HG03460 (cell line): ENCODE results near the gene HOXB8.

Source experiments
- ATAC-seq: cut with Tn5 transposase; IDR thresholded peaks from one replicate; pipeline ENCODE4 v1.9.1; 2021; ENCODE audit not compliant: unreplicated experiment

The HOXB8 gene

DNA sequence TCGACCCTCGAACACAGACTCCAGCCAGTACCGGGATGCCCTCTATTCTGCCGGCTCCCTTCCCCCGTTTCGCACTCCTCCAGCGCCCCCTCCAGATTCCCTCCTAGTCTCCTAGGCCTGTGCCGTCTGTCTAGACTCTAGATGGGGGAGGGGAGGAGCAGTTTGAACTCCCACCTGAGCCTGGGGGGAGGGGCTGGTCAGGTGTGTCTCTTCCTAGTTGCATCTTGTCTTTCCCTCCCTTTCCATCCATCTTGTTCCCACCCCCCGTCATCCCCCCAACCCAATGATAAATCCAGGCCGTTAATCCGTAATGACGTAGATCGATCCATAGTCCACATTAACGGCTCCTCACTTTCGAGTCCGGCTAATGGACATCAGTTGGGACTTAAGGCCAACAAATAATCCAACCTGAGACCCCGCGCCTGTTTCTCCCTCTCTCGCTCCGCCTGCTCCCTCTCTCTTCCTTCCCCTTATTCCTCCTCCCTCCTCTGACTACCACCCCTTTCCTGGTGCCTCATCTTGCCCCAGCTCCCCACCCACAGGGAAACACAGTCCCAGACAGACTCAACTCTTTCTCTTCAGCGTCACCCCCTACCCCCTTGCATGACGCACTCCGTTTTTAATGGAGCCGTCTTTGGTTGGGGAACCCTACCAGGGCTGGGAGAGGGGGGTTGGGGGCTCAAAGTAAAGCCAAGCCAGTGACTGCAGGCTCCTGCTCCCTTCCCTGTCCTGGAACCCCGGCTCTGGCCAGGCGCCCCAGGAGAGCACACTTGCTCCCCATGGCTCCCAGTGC is 18.2 kb downstream of the HOXB8 start:
- no peak for ATAC-seq

GRCh38 chr17:48596000-48596734 is 18.9 kb downstream of the HOXB8 start:
- no peak for ATAC-seq

DNA sequence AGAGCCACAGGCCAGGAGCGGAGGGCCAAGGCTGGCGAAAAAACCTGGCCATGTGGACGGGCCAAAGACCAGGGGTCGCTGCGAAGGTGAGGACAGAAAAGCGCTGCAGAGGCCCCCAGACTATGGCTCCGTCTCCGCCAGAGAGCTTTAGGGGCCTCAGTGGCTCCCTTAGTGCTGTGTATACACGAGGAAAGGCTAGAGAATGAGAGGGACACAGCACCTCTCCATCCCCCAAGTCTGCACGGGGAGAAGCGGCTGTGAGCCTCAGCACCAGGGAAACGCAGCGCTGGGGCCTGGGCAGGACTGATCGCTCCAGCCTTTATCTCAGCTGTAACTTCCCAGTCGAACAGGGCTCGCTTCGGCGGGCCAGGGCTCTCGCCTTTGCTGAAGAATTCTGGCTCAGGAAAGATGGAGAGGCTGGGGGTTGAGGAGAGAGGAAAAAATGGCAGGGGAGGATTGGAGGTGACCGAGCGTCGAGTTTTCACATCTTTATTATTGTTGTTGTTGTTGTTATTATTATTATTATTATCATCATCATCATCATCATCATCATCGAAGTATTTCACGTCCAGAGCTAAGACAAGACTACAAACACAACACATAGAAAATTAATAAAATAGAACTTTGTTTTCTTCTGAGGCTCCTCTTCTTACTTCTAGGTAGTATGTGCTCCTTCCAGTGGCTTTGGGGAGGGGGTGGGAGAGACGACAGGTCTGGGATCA is 19.7 kb downstream of the HOXB8 start:
- no peak for ATAC-seq

DNA sequence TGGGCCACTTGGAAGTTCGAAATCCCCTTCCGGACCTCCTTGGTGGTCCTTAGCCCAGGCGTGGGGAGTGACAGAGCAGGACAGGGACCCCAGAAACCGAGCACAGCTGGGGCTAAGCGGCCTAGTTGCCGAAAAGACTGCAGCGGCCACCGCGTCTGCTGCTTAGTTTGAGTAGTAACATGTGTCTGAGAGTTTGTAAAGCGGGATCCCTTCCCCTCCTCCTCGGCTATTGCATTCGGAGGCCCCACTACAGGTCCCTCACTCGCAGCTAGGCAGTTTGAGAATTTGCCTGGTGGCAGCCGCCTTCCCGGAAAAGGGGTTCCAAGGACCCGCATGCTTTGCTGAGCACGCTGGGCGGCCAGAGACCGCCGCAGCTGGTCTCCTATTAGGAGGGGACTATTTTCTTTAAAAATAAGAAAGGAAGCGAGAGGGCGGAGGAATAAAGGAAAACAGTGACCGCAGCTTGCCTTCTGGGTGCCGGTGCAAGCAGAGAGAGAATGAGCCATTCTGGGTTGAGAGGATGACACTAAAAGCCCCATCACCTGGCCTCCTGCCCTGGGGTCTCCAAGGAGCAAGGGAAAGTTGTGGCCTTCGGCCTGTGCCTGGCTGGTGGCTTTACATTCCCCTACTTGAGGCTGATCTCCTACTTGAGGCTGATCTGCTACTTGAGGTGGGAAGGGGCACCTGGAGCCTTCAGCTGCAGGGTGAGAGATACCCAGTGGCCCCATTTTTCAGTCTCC is 20.4 kb downstream of the HOXB8 start:
- ATAC-seq = no peak

DNA sequence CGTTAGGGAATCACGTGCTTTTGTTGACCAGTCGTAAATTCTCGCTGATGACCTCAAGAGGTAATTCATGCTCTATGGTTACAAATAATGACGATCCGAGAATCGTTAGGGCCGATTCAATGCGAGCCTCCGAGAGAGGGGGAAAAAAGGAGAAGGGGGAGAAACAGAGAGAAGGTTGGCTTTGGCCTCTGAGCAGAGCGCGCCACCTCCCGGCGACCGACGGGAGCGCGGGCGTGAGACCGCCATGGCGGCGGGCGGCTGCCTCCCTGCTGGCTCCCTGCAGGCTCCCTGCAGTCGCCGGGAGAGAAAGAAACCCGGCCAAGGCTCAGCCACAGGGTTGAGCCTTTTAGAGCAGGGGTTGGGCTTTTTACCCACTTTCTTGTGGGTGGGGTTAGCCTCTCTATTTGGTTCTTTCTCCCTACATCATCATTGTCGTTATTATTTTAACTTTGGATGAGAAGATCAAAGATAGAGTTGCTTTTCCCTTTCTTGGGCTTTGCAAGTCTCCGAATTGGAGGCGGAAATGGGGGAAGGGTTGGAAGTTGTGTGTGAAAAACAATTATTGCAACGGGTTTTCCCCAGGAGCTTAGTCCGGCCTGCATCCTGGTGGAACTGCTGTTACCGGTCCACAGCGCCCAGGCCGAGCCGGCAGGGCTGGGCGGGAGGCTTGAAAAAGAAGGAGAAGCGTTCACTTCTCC is 21.1 kb downstream of the HOXB8 start:
- ATAC-seq = no peak

DNA sequence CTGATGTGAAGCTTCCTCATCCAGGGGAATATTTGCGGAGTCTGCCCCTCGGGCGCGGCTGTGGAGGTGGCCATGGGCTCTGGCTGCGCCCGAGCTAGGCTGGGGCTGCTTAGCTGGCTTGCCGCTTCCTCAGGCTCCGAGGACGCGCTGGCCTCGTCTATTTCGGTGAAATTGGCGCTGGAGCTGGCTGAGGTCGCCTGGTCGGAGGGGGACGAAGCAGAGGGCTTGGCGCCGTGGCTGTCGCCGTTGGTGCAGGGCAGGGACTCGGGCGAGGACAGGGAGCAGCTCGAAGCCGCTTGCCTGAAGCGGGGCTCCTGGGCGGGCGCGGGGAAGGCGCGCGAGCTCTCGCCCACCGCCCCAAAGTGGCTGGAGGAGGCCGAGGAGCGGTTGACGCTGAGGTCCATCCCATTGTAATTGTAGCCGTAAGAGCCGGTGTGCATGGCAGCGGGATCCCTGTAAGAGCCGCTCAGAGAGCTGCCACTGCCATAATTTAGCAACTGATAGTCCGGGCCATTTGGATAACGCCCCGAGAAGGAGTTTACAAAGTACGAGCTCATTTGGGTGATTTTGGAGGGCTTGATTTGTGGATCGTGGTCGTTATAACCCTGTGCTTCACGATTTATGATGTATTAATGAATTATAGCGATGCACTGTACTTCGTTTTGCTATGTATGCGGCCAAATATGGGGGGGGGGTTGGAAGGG is 21.8 kb downstream of the HOXB8 start, which contains the start of gene HOXB5:
HOXB5 (minus strand) TSS at position 654 of the 704 bp plus-strand sequence; CDS start at position 557, 97 bp downstream.
- no peak for ATAC-seq

DNA sequence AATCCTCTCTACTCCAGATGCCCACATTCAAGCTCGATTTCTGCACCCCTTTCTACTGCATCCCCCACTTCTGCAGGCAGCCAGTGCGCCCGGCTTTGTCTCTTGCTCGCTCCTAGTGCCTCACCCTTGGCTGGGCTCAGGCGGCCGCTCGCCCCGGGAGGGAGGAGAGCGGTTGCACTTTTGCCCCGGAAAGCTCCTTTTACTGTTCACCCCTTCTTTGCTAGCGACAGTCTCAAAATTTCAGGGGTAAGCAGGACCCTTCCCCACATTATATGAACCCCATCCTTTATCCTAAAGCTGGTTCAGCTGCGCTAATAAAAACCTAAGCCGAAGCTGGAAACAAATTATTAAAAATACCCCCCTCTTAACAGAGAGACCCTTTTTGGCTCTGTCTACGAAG is 22.5 kb downstream of the HOXB8 start:
- no peak for ATAC-seq

DNA sequence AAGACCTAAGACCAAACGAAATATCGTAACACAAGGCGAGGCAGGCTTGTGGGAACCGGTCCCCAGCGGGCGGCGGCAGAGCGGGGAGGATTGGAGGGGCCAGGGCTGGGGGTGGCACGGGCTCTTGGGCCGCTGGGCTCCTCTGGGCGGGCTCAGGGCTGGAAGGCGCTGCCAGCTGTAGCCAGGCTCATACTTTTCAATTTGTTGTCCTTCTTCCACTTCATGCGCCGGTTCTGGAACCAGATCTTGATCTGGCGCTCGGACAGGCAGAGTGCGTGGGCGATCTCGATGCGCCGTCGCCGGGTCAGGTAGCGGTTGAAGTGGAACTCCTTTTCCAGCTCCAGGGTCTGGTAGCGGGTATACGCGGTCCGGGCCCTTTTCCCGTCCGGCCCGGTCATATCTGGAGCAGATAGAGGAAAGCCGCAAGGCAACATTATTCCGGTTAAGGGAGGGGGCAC is 23.0 kb downstream of the HOXB8 start:
- no peak for ATAC-seq

DNA sequence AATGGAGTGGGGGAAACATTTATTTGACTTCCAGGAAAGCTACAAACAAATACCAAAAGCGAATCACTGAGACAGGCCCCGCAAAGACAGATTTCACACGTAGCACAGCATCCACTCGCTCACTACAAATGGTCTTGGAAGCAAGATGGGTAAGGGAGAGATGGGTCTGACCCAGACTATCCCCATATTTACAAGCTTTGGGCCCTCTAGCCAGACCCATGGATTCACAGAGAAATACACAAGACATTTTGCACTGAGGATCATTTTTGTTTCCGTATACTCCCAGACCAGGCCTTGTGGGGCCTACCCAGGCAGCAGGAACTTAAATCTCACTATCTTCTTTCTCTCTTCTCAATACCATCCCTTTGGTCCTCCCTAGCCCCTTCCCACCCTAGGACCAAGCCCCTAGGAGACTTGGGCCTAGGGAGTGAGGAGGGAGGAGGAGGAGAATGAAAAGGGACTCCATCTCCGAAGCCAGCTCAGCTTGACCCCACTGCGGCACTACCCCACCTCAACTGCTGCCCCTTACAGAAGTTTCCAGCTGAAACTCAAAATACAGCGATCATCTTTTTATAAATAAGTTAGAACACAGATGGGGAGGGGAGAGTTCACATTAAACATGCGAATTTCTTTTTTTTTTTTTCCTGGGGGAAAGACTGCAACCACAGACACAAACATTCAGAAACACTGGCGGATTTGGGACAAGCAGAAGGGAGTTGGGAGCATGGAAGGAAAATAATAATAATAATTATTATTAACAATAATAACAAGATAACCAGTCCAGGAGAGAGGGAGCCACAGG is 23.6 kb downstream of the HOXB8 start:
- ATAC-seq = no peak

DNA sequence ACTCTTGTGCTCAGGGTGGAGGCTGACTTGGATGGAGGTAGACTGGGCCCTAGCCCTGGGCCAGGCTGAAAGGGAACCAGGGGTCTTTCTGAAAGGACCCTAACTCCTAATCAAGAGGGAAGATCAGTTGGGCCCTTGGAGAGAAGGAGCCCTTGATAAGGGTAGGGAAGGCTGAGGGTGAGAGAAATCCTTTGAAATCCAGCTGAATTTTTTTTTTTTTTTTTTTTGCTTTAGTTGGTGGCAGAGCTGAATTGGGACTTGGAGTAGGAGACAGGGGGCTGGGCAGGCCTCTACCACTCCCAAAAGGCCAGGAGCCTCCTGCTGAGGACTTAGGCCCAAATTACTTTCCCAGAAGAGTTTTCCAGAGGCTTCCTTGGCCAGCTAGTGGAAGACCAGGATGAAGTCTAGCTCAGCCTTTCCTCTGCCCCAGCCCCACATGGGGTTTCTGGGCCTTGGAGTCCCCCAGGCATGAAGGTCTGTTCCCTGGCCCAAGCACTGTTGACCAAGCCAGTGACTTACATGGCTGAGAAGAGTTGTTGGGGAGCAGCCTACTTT is 24.4 kb downstream of the HOXB8 start:
- no peak for ATAC-seq

- ATAC-seq = no peak
These were observed 25.1 kb downstream of the HOXB8 start, which contains the start of gene HOXB3 for GRCh38 chr17:48589831-48590606. Gene HOXB3, minus strand, starts transcription at chr17:48590241. Its CDS starts 37,767 bp downstream, at chr17:48552474.

DNA sequence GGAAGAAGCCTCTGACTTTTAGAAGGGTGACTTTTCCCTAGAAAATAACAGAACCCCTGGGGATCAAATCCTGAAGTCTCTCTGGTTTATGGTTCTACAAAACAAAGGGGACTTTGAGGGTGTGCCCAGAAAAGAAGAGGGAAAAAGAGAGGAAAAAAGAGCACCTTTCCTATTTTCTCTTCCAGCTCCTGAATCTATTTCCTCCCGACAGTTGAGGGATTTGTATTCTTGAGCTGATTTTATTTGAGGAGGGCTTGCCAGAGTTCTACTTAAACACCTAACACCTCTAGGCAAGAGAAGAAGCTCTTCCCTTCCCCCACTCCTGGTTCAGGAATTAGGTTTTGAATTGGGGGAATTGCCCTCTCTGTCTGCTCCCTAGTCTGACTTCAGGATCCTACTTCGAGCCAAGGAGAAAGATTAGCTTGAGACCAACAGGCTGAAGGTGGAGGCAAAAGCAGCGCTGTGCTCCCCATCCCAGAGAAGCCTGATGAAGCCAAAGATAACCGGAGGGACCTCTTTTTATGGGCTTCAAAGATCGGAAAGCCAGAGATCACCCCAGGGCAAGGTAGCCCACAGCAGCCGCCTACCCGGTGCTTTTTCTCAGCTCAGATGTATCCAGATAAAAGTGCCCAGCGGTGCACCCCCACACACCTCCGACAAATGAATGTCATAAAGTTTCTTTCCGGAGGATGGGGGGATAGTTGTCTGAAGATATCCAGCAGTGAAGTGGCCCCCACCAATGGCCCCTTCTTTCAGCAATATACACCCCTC is 25.8 kb downstream of the HOXB8 start:
- no peak for ATAC-seq

- no peak for ATAC-seq
These were observed 26.6 kb downstream of the HOXB8 start for GRCh38 chr17:48588528-48588927.

DNA sequence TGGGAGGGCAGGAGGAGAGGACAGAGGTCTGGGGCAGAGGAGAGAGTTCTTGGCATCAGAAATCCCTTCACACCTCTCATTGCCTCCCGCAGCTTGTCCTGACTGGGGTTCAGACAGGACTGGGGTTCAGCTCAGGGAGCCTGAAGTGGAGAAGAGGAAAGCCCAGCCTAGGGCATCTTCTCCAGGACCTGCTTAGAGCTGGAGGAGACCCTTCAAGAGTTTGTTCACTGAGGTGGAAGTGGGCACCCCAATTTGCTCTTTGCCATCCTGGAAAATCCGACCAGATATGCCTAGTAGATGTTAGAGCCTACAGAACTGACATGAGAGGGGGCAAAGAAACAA is 27.0 kb downstream of the HOXB8 start:
- ATAC-seq = no peak

- ATAC-seq = no peak
These were observed 27.6 kb downstream of the HOXB8 start for GRCh38 chr17:48587276-48588073.
